ENCODE data around the gene EXOC3L1. TPM values are rescaled to one million over a fixed set of nuclear protein-coding genes. Genes with fewer than 3 reads are reported as not detected.

EXOC3L1 gene
- total and polyA plus RNA-seq, 2 of the 13 experiments (the other 11 are each of a cell fraction or from before 2014, with no cell fraction given) = 0.12 TPM; not detected in 1

DNA sequence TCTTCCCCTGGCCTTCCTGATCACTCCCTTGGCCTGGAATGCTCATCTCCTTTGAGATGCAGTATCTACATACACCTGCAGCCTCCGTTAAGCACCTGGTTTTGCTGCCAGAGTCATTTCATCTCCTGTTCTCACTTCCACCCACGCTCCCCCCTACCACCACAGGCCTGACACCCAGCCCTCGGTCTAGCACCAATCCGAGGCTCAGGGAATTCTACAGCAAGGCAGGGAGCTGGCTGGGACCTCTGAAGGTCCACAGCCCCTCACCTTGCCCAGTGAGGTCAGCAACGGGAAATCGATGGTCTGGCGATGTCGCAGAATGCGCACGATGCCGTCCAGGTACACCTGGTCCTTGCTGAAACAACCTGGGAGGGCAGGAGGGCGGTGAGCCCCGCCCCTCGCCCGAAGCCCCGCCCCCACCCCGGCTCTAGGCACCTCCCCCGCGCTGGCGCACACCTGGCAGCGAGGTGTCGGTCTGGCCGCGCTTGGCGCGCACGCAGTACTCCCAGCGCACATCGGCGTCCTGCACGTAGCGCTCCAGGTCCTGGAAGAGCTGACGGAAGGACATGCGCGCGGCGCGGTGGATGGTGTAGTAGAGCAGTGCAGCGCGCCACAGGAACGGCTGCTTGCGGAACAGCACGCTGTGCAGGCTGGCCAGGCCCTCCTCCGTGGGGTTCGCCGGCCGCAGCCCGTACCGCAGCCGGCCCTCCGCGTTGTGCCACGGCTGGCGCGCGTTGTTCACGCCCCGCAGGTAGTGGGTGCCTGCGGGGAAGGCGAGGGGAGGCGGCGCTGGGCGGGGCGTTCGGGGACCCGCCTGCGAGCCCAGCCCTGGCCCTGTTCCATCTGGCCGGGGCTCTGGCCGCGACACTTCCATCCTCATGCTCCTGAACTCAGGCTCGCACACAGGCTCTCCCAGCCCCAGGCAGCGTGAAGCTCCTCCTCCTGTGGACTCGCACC, 11.9 kb downstream of the EXOC3L1 start (continued):
- TF ChIP-seq, protein P1, sequence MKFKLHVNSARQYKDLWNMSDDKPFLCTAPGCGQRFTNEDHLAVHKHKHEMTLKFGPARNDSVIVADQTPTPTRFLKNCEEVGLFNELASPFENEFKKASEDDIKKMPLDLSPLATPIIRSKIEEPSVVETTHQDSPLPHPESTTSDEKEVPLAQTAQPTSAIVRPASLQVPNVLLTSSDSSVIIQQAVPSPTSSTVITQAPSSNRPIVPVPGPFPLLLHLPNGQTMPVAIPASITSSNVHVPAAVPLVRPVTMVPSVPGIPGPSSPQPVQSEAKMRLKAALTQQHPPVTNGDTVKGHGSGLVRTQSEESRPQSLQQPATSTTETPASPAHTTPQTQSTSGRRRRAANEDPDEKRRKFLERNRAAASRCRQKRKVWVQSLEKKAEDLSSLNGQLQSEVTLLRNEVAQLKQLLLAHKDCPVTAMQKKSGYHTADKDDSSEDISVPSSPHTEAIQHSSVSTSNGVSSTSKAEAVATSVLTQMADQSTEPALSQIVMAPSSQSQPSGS (CRISPR knock-in tag; IDR thresholded peaks at IDR 0.05) = no peak
- TF ChIP-seq, protein P2, sequence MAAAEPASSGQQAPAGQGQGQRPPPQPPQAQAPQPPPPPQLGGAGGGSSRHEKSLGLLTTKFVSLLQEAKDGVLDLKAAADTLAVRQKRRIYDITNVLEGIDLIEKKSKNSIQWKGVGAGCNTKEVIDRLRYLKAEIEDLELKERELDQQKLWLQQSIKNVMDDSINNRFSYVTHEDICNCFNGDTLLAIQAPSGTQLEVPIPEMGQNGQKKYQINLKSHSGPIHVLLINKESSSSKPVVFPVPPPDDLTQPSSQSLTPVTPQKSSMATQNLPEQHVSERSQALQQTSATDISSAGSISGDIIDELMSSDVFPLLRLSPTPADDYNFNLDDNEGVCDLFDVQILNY (CRISPR knock-in tag; conservative IDR thresholded peaks at IDR 0.05) = no peak
- TF ChIP-seq HNRNPH1 (optimal IDR thresholded peaks at IDR 0.05; ENCODE audit: low read depth, low read length) (no peak), PHF21A (CRISPR knock-in tag; IDR thresholded peaks at IDR 0.05) (no peak), ZNF557 (CRISPR knock-in tag; IDR thresholded peaks at IDR 0.05) (no peak), HDAC2 (CRISPR knock-in tag; IDR thresholded peaks at IDR 0.05) (peak; percentile 83), YY1 (IDR thresholded peaks at IDR 0.05; ENCODE audit: insufficient read depth, insufficient replicate concordance, low read depth, low read length) (no peak), ZNF10 (CRISPR knock-in tag; IDR thresholded peaks at IDR 0.05; ENCODE audit: borderline replicate concordance, low read depth) (no peak), ZNF713 (CRISPR knock-in tag; IDR thresholded peaks at IDR 0.05) (no peak), TCF12 (IDR thresholded peaks at IDR 0.05) (no peak), TCF12 (CRISPR knock-in tag; IDR thresholded peaks at IDR 0.05) (no peak; the same call in 1 of the 2 replicates), IKZF4 (CRISPR knock-in tag; IDR thresholded peaks at IDR 0.05; ENCODE audit: borderline replicate concordance, low read depth, not compliant biosample characterization) (peak; percentile 26), GZF1 (CRISPR knock-in tag; IDR thresholded peaks at IDR 0.05) (peak; percentile 21; the same call in 1 of the 2 replicates), CEBPG (CRISPR knock-in tag; IDR thresholded peaks at IDR 0.05) (0 out of 2 replicates have a peak, but pooled peaks have one; percentile 25), ZEB1 (IDR thresholded peaks at IDR 0.05; ENCODE audit: insufficient replicate concordance, low read depth) (peak; percentile 90), ZNF709 (CRISPR knock-in tag; IDR thresholded peaks at IDR 0.05) (no peak), HIVEP1 (CRISPR knock-in tag; IDR thresholded peaks at IDR 0.05) (no peak), ZFP41 (CRISPR knock-in tag; IDR thresholded peaks at IDR 0.05; ENCODE audit: borderline replicate concordance) (no peak), SYNCRIP (IDR thresholded peaks at IDR 0.05; ENCODE audit: insufficient read depth, low read depth, low read length) (no peak), ZNF619 (CRISPR knock-in tag; IDR thresholded peaks at IDR 0.05) (0 out of 2 replicates have a peak, but pooled peaks have one; percentile 54), NR2C2 (CRISPR knock-in tag; IDR thresholded peaks at IDR 0.05; ENCODE audit: borderline replicate concordance) (no peak), ZNF598 (CRISPR knock-in tag; IDR thresholded peaks at IDR 0.05; ENCODE audit: borderline replicate concordance) (peak; percentile 25; the same call in 1 of the 2 replicates), CENPT (CRISPR knock-in tag; IDR thresholded peaks at IDR 0.05; ENCODE audit: low read depth) (peak; percentile 67; the same call in 1 of the 2 replicates), POLR2AphosphoS5 (IDR thresholded peaks at IDR 0.05; ENCODE audit: low read depth, low read length) (peak; percentile 55; the same call in 1 of the 2 replicates), AKAP8 (CRISPR knock-in tag; IDR thresholded peaks at IDR 0.05) (peak; percentile 98), ZNF556 (CRISPR knock-in tag; IDR thresholded peaks at IDR 0.05; ENCODE audit: borderline replicate concordance) (peak; percentile 87; the same call in 1 of the 2 replicates)
- TF ChIP-seq, protein P3, sequence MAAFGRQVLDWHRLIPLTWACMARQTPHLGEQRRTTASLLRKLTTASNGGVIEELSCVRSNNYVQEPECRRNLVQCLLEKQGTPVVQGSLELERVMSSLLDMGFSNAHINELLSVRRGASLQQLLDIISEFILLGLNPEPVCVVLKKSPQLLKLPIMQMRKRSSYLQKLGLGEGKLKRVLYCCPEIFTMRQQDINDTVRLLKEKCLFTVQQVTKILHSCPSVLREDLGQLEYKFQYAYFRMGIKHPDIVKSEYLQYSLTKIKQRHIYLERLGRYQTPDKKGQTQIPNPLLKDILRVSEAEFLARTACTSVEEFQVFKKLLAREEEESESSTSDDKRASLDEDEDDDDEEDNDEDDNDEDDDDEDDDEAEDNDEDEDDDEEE (CRISPR knock-in tag; IDR thresholded peaks at IDR 0.05) = 0 out of 2 replicates have a peak, but pooled peaks have one; percentile 51

All from HepG2 (cell line).